A673 (cell line): Measurements from ENCODE around the gene COL2A1.

Experiments
- CTCF ChIP-seq: fragments of 300-800, 200-600 bp; sonication (generic); conservative IDR thresholded peaks from 2 replicates; pipeline ENCODE4 v1.5.1; 2017; ENCODE audit warnings: low read depth, mild to moderate bottlenecking, antibody characterized with exemption, low read length, moderate library complexity, mixed read lengths
- EZH2 ChIP-seq: fragments of 200-600 bp; sonication (generic); IDR thresholded peaks from 2 replicates; pipeline ENCODE4 v1.6.1; 2017; ENCODE audit warnings: borderline replicate concordance, low read depth, mild to moderate bottlenecking, mixed read lengths, antibody characterized with exemption, low read length; ENCODE audit not compliant: poor library complexity, severe bottlenecking

GRCh38 chr12:47940773-47941474 lies 63.4 kb downstream of the COL2A1 start:
- TF ChIP-seq CTCF (no peak), EZH2 (no peak)
